ENCODE results near the gene UBTD2.
A peak's percentile ranks its signal among the peaks of the same experiment; 100 is the strongest.
"Not testable (repeated sequence)": the region's sequence is repeated elsewhere in the genome, so short reads cannot be mapped to it uniquely, and the experiment has no call there.

The UBTD2 gene

DNA sequence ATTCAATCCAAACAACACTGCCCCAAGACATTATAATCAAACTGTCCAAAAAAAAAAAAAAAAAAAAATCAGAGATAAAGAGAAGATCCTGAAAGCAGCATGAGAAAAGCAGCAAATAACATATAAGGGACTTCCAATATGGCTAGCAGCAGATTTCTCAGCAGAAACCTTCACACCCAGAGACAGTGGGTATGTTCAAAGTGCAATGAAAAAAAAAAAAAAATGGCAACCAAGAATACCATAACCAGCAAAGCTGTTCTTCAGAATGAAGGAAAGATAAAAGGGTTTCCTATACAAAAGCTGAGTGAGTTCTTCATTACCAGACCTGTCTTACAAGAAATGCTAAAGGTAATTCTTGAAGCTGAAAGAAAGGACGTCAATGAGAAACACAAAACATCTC is 32.1 kb downstream of the UBTD2 start:
- no peak for DNase-seq (ENCODE audit: low read depth in 2 of 2)

DNA sequence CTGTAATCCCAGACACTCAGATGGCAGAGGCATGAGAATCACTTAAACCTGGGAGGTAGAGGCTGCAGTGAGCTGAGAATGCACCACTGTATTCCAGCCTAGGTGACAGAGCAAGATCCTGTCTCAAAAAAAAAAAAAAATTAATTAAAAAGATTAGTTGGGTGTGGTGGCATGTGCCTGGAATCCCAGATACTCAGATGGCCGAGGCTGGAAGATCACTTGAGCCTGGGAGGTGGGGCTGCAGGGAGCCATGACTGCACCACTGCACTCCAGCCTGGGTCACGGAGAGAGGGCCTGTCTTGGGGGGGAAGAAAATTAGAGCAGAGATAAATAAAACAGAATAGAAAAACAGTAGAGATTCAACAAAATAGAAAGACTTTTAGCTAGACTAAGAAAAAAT is 34.9 kb downstream of the UBTD2 start:
- DNase-seq (ENCODE audit: low read depth in 2 of 2) = no peak

DNA sequence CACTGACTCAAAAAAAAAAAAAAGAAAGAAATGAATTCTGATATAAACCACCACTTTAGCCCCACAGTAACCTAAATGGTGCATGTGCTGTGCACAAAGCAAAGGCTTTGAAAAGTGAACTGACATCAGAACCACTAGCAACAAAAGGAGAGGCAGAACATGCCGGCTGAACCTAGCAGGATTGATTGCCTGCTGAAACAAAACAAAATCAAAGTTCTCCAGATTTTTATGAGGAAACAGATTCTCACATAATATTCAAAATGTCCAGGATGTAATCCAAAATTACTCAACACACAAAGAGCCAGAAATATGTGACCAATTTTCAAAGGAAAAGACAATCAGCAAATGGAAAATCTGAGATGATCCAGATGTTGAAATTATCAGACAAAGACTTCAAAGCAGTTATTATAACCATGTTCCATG is 37.9 kb downstream of the UBTD2 start:
- DNase-seq (ENCODE audit: low read depth in 2 of 2) = no peak

DNA sequence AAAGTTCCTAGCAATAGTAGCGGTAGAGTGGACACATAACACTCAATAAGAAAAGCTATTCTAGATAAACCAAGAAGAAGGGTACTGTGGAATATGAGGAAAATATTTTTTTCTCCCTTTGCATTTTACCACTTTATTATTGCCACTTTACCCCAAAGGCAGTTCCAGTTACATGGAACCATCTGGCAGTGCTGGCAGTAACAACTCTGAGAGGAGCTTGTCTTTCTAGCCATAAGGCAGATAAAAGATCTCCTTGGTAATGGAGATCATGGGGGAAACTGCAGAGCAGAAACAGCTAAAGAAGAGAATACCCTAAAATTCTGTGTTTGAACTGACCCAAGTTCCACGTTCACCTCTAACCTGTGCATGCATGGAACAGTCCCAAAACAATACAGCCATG is 38.5 kb downstream of the UBTD2 start:
- DNase-seq (ENCODE audit: low read depth in 2 of 2) = no peak

DNA sequence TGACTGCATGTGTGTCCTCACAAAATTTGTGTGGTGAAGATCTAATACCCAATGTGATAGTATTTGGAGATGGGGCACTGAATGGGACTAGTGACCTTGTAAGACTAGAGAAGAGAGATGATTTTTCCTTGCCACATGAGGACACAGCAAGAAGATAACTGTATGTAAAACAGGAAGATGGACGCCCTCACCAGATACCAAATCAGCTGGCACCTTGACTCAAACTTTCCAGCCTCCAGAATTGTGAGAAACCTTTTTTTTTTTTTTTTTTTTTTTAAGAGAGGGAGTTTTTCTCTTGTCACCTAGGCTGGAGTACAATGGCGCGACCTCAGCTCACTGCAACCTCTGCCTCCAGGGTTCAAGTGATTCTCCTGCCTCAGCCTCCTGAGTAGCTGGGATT is 40.3 kb downstream of the UBTD2 start:
- no peak for DNase-seq (ENCODE audit: low read depth in 2 of 2)

DNA sequence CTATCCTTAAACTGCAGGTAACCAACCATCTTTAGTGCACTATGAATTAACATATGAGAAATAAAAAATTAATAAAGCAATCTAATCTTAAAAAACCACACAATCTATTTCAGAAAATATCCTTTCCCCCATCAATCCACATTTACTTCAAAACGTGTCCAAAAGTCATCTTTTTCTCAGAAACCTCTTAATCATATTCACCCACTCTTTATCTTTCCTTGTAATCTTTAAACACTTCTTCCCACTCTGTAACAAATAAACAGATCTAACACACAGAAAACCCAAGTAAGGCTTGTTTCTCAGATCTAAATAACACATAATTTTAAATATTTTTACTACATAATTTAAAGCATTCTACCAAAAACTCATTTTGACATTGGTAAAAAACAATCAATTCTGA is 45.2 kb downstream of the UBTD2 start:
- no peak for DNase-seq (ENCODE audit: low read depth in 2 of 2)

DNA sequence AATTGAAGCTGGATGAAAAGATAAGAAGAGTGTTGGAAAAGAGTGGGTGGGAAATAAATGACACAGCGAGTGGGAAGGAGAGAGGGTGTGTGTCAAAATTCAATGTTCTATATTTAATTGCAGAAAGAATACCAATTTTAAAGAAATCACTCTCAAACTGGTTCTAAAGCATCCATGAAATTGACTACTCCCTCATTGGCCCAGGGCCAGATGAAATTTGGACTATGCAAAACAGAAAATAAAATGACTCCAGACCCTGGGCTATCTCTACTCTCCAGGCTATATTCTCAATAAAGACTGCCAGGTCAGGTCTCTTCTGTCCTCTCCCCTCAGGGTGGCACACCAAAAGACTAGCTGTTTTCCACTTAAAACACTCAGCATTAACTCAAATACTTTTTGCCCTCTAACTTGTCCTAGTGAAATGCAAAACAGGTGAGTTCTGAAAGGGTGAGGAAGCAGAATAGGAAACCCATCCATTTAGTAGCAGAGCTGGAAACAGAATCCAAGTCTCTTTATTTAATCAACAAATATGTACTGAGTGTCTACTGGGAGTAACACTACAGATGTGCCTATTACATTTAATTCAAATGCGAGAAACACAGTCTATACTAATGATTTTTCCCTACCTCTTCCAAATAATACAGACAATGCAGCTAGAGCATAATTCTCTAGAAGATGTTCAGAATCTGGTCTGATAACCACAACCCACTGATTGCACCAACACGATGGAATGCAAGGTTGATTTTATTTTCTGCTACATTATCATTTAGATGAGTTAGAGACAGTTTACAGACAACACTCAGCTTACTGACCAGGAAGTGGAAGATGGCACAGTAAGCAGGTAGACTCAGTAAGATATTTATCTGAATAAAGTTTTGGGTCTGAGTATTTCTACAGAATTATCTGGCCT is 47.5 kb downstream of the UBTD2 start:
- no peak for DNase-seq (ENCODE audit: low read depth in 2 of 2)

DNA sequence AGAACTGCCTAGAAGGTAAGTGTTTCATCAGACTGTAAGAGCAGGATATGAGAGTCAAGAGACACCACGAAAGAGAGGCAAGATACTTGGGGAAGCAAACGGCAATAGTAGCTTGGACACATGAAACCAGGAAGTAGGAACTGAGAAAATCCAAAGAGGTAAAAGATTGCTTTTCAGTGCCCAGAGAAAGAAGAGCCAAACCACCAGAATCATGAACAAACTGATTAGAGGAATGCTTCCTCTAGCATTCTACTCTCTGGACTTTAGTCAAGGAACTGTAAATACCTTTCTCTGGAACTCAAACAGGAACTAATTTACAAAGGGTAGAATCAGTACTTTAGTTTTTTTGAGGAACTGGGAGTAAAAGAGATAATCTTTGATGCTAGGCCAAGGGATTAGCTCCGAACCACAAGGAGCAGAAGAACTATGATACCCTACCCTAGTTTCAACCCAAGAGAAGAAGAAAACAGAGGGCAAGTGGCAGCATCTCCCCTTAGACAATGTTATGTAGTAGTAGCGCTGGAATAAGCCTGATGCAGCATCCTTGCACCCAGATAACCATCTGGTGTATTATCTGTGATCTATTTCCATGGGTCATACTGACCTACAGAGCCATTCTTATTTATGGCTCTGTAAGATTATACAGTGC is 48.3 kb downstream of the UBTD2 start:
- DNase-seq (ENCODE audit: low read depth in 2 of 2) = no peak

DNA sequence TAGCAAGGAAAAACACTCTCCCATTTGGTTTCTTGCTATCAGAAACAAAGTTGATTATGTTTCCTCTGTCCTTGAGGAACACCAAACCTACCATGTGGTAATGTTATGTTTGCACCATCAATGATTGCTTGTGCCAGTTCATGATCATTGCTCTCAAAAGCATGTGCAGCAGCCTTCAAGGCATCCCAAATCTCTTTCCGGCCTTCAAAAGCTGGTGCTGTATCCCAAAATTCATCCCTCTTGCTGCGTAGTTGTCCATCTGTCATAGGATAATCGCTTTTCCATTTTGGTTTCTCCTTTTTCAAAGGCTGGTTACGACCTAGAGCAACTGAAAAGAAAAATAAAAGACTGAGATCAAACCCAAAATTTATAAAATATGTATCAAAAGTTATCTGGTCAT is 49.5 kb downstream of the UBTD2 start:
- no peak for DNase-seq (ENCODE audit: low read depth in 2 of 2)

DNA sequence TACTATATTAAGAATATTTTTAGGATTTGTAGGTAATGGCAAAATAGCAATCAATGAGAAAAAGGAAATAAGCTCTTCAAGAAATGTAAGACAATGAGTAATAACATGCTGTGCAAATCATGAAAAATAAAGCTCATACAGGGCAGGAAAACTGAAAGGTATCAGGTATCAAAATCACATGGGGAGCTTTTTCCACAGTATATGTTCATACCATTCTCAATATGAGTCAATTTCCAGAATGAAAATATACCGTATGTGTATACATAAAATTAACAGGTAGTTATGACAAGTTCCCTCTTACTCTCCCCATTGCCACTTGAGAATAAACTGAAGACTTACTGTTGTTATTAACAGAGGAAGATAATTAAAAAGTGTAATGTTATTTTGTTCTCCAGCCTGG is 53.7 kb downstream of the UBTD2 start:
- no peak for DNase-seq (ENCODE audit: low read depth in 2 of 2)

DNA sequence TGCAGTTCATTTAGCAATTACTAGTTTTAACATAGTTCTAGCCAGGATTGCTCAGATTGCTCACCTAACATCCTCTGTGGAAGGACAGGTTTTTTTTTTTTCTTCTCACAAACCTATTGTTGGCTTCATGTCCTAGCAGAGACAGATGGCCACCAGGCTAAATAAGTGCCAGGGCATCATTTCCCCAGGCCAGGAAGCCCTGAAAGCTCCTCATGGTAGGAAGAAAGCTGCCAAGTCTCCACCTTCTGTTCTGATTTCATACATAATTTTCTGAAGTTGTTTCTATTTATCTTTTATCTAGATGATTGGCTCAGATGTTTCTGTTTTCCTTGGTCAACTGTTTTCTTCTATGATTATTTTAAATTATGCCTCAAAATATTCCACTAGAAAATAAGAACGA is 58.6 kb downstream of the UBTD2 start:
- DNase-seq (ENCODE audit: low read depth in 2 of 2) = no peak

DNA sequence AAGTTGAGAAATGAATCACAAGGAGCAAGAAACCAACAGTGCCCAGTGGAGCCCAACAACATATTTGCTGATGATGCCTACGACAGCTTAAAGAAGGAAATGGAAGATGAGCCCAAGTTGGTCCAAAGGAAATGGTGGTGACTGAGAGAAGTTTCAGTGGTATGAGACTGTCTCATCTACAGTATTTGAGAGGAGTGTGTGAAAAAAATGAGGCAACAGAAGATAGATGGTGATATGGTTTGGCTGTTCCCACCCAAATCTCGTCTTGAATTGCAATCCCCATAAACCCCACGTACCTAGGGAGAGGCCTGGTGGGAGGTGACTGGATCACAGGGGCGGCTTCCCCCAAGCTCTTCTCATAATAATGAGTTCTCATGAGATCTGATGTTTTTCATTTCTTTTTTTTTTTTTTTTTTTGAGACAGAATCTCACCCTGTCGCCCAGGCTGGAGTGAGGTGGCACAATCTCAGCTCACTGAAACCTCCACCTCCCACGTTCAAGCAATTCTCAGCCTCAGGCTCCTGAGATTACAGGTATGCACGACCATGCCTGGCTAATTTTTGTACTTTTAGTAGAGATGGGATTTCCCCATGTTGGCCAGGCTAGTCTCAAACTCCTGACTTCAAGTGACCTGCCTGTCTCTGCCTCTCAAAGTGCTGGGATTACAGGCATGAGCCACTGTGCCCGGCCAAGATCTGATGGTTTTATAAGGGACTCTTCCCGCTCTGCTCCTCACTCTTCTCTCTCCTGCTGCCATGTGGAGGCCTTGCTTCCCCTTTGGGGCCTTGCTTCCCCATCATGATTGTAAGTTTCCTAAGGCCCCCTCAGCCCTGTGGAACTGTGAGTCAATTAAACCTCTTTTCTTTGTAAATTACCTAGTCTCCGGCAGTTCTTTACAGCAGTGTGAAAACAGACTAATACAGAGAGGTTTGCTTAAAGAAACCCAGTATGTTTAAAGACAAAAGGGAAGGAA is 59.4 kb downstream of the UBTD2 start:
- peak; percentile 5 to 27 for DNase-seq (ENCODE audit: low read depth in 2 of 2)

DNA sequence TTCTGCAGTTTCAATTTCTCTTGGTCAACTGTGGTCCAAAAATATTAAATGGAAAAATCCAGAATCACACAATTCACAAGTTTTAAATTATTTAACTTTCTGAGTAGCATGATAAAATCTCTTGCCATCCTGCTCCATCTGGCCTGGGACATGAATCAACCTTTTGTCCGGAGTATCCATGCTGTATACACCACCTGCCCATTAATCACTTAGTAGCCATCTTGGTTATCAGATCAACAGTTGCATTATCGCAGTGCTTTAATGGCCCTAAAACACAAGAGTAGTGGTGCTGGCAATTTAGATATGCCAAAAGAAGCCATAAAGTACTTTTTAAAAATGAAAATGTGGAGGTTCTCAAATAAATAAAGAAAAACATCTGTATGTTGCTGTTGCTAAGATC is 64.3 kb downstream of the UBTD2 start:
- no peak for DNase-seq (ENCODE audit: low read depth in 2 of 2)

DNA sequence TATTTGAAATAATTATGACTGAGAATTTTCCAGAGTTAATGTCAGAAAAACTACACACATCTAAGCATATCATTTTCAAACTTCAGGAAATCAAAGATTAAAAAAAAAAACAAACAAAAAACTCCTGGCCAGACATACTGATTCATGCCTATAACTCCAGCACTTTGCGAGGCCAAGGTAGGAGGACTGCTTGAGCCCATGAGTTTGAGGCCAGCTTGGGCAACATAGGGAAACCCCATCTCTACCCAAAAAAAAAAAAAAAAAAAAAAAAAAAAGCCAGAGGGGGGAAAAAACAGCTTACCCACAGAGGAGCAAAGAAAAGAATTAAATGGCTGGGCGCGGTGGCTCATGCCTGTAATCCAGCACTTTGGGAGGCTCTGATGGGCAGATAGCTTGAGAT is 67.2 kb downstream of the UBTD2 start:
- DNase-seq (ENCODE audit: low read depth in 2 of 2) = no peak

DNA sequence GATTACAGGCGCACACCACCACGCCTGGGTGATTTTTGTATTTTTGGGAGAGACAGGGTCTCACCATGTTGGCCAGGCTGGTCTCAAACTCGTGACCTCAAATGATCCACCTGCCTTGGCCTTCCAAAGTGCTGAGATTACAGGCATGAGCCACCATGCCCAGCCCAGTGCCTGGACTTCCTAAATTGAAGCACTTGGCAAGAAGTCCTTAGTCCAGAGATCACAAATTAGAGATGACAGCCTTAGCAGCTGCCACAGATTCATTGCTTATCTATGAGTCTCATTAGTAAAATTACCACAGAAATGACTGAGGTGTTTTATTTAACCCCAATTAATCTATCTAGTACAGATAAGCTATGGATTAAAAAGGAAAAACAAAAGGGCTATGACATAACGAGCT is 70.4 kb downstream of the UBTD2 start:
- no peak for DNase-seq (ENCODE audit: low read depth in 2 of 2)

DNA sequence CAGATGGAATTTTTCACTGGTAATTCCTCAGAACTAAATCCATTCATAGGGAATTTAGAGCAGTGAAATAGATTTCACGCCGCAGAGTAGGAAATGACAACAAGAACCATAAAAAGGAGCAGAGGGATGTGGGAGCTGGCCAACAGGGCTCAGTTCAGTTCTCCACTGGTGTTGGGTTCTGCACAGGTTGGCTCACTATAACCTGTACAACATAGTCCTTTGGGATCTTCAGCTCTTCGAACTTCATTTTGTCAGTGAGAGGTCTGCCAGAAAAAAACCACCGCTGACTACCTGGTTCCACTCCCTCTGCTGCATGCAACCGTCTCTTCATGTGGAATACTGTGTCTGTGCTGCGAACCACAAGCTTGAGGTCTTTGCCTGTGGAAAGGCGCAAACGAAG is 71.9 kb downstream of the UBTD2 start:
- DNase-seq (ENCODE audit: low read depth in 2 of 2) = no peak

DNA sequence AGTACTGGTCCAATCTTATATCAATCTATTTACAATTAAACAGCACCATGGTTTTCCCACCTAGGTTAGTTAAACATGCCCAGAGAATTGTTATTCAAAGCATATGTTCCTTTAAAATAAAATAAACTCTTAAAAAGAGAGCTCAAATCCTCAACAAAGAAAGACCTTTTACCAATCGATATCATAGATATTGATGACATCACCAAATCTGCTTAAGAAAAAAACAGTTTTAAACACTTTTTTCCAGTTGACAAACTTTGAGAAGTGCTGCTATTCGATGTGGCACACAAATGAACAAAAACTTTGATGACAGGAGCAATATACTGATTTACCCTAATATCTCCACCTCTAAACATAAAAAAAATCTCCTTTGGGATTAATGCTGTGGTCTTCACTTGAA is 73.8 kb downstream of the UBTD2 start:
- no peak for DNase-seq (ENCODE audit: low read depth in 2 of 2)

DNA sequence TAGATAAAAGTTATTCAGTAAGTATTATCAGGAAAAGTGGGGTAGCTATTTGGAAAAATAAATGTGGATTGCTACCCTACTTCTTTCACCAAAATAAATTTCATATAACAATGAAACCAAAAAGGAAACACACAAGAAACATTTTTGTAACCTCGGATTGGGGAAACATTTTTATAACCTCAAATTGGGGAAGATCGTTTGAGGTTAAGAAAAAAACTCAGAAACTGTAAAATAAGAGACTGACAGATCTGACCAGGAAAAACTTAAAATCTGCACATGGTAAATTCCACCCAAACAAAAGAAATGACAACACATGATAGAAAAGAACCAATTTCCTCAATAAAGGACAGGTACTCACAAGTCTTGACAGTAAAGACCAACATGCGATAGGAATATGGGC is 76.1 kb downstream of the UBTD2 start:
- no peak for DNase-seq (ENCODE audit: low read depth in 2 of 2)

DNA sequence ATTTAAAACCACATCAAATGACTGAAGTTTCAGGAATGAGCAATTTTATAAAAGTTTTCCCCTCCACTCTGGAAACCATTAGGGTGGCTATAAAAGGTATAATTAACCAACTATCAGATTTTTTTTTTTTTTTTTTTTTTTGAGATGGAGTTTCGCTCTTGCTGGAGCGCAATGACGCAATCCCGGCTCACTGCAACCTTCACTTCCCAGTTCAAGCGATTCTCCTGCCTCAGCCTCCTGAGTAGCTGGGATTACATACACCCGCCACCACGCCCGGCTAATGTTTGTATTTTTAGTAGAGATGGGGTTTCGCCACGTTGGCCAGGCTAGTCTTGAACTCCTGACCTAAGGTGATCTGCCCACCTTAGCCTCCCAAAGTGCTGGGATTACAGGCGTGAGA is 77.6 kb downstream of the UBTD2 start:
- not testable (repeated sequence) for DNase-seq (ENCODE audit: low read depth in 2 of 2)

DNA sequence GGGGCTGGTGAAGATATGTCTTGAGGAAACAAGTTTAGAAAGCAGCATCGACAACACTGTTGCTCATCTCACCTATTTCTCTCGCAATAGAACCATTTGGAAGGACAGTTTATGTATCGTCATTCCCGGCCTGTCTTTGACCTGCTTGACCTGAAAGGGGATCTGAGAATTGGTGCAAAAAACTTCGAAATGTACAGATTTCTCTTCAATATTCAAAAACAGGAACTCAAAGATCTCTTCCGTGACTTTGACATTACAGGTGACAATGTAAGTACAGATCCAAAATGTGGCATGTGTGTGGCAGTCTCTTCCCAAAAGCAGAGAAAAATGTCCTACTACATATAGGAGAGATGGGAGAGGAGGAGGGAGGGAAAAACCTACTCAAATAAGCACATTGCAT is 83.1 kb downstream of the UBTD2 start:
- DNase-seq (ENCODE audit: low read depth in 2 of 2) = no peak

DNA sequence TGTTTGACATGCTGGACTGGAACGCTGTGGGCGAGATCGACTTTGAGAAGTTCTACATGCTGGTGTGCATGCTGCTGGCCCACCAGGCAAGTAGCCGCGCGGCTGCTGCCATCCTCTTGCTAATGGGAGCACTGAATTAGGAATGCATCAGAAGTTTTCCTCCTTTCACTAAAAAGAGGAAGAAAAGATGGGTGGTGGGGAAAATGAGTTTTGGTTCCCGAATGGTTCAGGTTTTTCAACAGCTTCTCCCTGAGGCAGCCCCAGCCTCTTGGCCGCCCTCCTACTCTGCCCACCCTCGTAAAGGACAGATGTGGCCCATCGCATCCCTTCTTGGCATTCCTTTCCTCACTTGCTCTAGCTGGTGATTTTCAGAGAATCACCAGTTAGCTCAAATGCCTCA is 84.1 kb downstream of the UBTD2 start:
- no peak for DNase-seq (ENCODE audit: low read depth in 2 of 2)

DNA sequence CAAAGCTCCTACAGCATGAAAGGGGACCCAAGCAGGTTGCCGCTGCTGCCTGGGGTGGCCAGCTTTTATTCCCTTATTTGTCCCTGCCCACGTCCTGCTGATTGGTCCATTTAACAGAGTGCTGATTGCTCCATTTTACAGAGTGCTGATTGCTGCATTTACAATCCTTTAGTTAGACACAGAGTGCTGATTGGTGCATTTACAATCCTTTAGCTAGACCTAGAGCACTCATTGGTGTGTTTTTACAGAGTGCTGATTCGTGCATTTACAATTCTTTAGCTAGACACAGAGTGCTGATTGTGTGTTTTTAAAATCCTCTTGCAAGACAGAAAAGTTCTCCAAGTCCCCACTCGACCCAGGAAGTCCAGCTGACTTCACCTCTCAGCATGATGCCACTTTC is 85.8 kb downstream of the UBTD2 start:
- DNase-seq (ENCODE audit: low read depth in 2 of 2) = not testable (repeated sequence)
